H1 (cell line): ENCODE data around the gene POU2F1. TPM values are rescaled to one million over a fixed set of nuclear protein-coding genes. Genes with fewer than 3 reads are reported as not detected.

Source experiments
- CTCF ChIA-PET: fragments of 300-600 bp; sonication (Branson Sonifier 250); formaldehyde crosslinking; loops from one replicate; lab custom pipeline; 2021; ENCODE audit not compliant: partially characterized antibody; lab: Charles Lee
- POLR2A ChIA-PET: fragments of 300-600 bp; sonication (Branson Sonifier 250); formaldehyde crosslinking; loops from one replicate; lab custom pipeline; 2021; ENCODE audit warnings: inconsistent platforms; ENCODE audit not compliant: partially characterized antibody; lab: Charles Lee
- DNase-seq, 2 experiments: peaks; one replicate each; pipeline versions ENCODE4 v3.0.0 to v3.0.0-alpha.2; 2010 to 2022; ENCODE audit warnings: low spot score in 2 of 2, low read depth in 1 of 2, mixed read lengths in 1 of 2
- FAIRE-seq: peaks from 2 replicates; lab custom pipeline; 2011; peaks lifted over from hg19 to GRCh38; lab: Jason Lieb, UNC
- H2AFZ ChIP-seq: 2 replicates; pipeline ENCODE4 v1.8.1; 2012; ENCODE audit warnings: low read length, inconsistent platforms
- H2AK5ac ChIP-seq: 2 replicates; pipeline ENCODE4 v1.6.1; 2013; ENCODE audit warnings: low read depth, low read length
- H2BK120ac ChIP-seq: replicated peaks from 2 replicates; pipeline ENCODE3; 2013; ENCODE audit warnings: low read depth, low read length, inconsistent platforms
- H2BK12ac ChIP-seq: 2 replicates; pipeline ENCODE4 v1.6.1; 2013; ENCODE audit warnings: low read depth, low read length
- H2BK15ac ChIP-seq: 2 replicates; pipeline ENCODE4 v1.6.1; 2013; ENCODE audit warnings: low read length
- H2BK20ac ChIP-seq: 2 replicates; pipeline ENCODE4 v1.6.1; 2013; ENCODE audit warnings: low read length
- H2BK5ac ChIP-seq: 2 replicates; pipeline ENCODE4 v1.6.1; 2013; ENCODE audit warnings: low read depth, low read length
- H3K14ac ChIP-seq: 2 replicates; pipeline ENCODE4 v1.6.1; 2013; ENCODE audit warnings: inconsistent platforms; ENCODE audit not compliant: insufficient read length
- H3K18ac ChIP-seq: 2 replicates; pipeline ENCODE4 v1.6.1; 2013; ENCODE audit warnings: low read length; ENCODE audit errors: extremely low read depth
- H3K23ac ChIP-seq: 2 replicates; pipeline ENCODE4 v1.6.1; 2013; ENCODE audit warnings: inconsistent platforms; ENCODE audit not compliant: insufficient read length
- H3K23me2 ChIP-seq: 2 replicates; pipeline ENCODE4 v1.6.1; 2013; ENCODE audit warnings: low read depth, low read length
- H3K27ac ChIP-seq: 2 replicates; pipeline ENCODE4 v1.6.1; 2011; ENCODE audit warnings: low read depth, low read length, inconsistent platforms
- H3K27me3 ChIP-seq, 4 experiments: replicated peaks in 1 of 4; 1 replicate in 1 of 4; 2 replicates in 3 of 4; pipeline versions ENCODE4 v1.6.1 to v1.8.1; 2011 to 2013; ENCODE audit warnings: low read length in 3 of 4, mild to moderate bottlenecking in 3 of 4, inconsistent platforms in 2 of 4, mixed read lengths in 2 of 4, moderate library complexity in 1 of 4; ENCODE audit not compliant: control insufficient read depth in 3 of 4, insufficient read depth in 3 of 4; ENCODE audit errors: extremely low read depth in 1 of 4
- H3K36me3 ChIP-seq, 4 experiments: 2 replicates each; pipeline versions ENCODE4 v1.6.1 to v1.8.1; 2011 to 2013; ENCODE audit warnings: mild to moderate bottlenecking in 4 of 4, low read length in 3 of 4, moderate library complexity in 2 of 4, control low read depth in 1 of 4, inconsistent platforms in 1 of 4; ENCODE audit not compliant: insufficient read depth in 4 of 4, control insufficient read depth in 2 of 4
- H3K4ac ChIP-seq: replicated peaks from 2 replicates; pipeline ENCODE3; 2013; ENCODE audit warnings: low read length, low read depth, mixed read lengths, inconsistent platforms; ENCODE audit not compliant: insufficient read length
- H3K4me1 ChIP-seq, 4 experiments: replicated peaks in 1 of 4; 1 replicate in 1 of 4; 2 replicates in 3 of 4; pipeline versions ENCODE4 v1.6.1 to v1.8.1; 2011 to 2013; ENCODE audit warnings: low read length in 3 of 4, inconsistent platforms in 2 of 4, mixed read lengths in 1 of 4; ENCODE audit not compliant: insufficient read depth in 4 of 4, control insufficient read depth in 3 of 4
- H3K4me2 ChIP-seq, 2 experiments: 2 replicates each; pipeline versions ENCODE4 v1.6.1 to v1.8.1; 2011 to 2013; ENCODE audit warnings: low read depth in 2 of 2, low read length in 2 of 2, control low read depth in 1 of 2, inconsistent platforms in 1 of 2, mild to moderate bottlenecking in 1 of 2; ENCODE audit not compliant: insufficient read depth in 1 of 2
- H3K4me3 ChIP-seq, 4 experiments: fragments of 200-600, 300-600 bp in 1 of 4; sonication (generic), shearing (Covaris generic), sonication (Bioruptor Twin) in 1 of 4; 2 replicates each; pipeline versions ENCODE4 v1.5.1 to v1.8.1; 2011 to 2016; ENCODE audit warnings: low read length in 4 of 4, low read depth in 3 of 4, control low read depth in 2 of 4, inconsistent platforms in 2 of 4, mild to moderate bottlenecking in 2 of 4, mixed read lengths in 1 of 4, moderate library complexity in 1 of 4; ENCODE audit not compliant: insufficient read depth in 2 of 4; ENCODE audit errors: extremely low read depth in 1 of 4
- H3K56ac ChIP-seq: replicated peaks from 2 replicates; pipeline ENCODE3; 2013; ENCODE audit warnings: low read depth, mild to moderate bottlenecking, mixed read lengths, low read length, inconsistent platforms; ENCODE audit not compliant: insufficient read length
- H3K79me1 ChIP-seq: 2 replicates; pipeline ENCODE4 v1.6.1; 2013; ENCODE audit warnings: low read depth, low read length, control low read depth
- H3K79me2 ChIP-seq, 2 experiments: 2 replicates each; pipeline versions ENCODE4 v1.6.1 to v1.8.1; 2012 to 2013; ENCODE audit warnings: low read length in 2 of 2, mild to moderate bottlenecking in 2 of 2, inconsistent platforms in 1 of 2; ENCODE audit not compliant: insufficient read depth in 2 of 2, control insufficient read depth in 1 of 2
- H3K9ac ChIP-seq, 4 experiments: replicated peaks in 1 of 4; 1 replicate in 1 of 4; 2 replicates in 3 of 4; pipeline versions ENCODE4 v1.6.1 to v1.8.1; 2011 to 2013; ENCODE audit warnings: low read depth in 3 of 4, low read length in 3 of 4, control low read depth in 2 of 4, mild to moderate bottlenecking in 2 of 4, moderate library complexity in 2 of 4, inconsistent platforms in 1 of 4; ENCODE audit errors: extremely low read depth in 1 of 4
- H3K9me3 ChIP-seq, 2 experiments: 2 replicates each; pipeline versions ENCODE4 v1.6.1 to v1.8.1; 2012 to 2013; ENCODE audit warnings: mild to moderate bottlenecking in 2 of 2, moderate library complexity in 2 of 2, control low read depth in 1 of 2, inconsistent platforms in 1 of 2, low read depth in 1 of 2, low read length in 1 of 2, mixed read lengths in 1 of 2; ENCODE audit not compliant: insufficient read depth in 2 of 2
- H4K20me1 ChIP-seq, 2 experiments: replicated peaks in 1 of 2; 2 replicates each; pipeline versions ENCODE3 to v1.8.1; 2011 to 2013; ENCODE audit warnings: inconsistent platforms in 2 of 2, low read length in 2 of 2, mild to moderate bottlenecking in 1 of 2; ENCODE audit not compliant: insufficient read depth in 2 of 2, control insufficient read depth in 1 of 2
- H4K5ac ChIP-seq: 2 replicates; pipeline ENCODE4 v1.6.1; 2013; ENCODE audit warnings: low read length, low read depth, mixed read lengths, inconsistent platforms; ENCODE audit not compliant: insufficient read length
- H4K8ac ChIP-seq: 2 replicates; pipeline ENCODE4 v1.8.0; 2013; ENCODE audit warnings: mild to moderate bottlenecking, moderate library complexity, low read length, inconsistent platforms; ENCODE audit not compliant: insufficient read depth; ENCODE audit errors: extremely low read depth
- H4K91ac ChIP-seq: replicated peaks from 2 replicates; pipeline ENCODE3; 2013; ENCODE audit warnings: low read length, mixed read lengths, inconsistent platforms; ENCODE audit not compliant: insufficient read length
- ATF2 ChIP-seq: IDR thresholded peaks from 2 replicates; pipeline ENCODE4 v1.6.1; 2012; ENCODE audit warnings: low read length, inconsistent platforms
- FOSL1 ChIP-seq: IDR thresholded peaks from 2 replicates; pipeline ENCODE4 v1.6.1; 2011; ENCODE audit warnings: mild to moderate bottlenecking, low read depth, low read length, moderate library complexity; ENCODE audit not compliant: insufficient read depth
- KDM1A ChIP-seq: fragments of 200-600, 300-600 bp; sonication (generic); IDR thresholded peaks from 2 replicates; pipeline ENCODE4 v1.7.1; 2016; ENCODE audit warnings: mild to moderate bottlenecking, low read length, borderline replicate concordance
- POLR2AphosphoS5 ChIP-seq: IDR thresholded peaks from 2 replicates; pipeline ENCODE4 v1.6.1; 2011; ENCODE audit warnings: low read depth, low read length
- RNF2 ChIP-seq: fragments of 200-900, 300-1000 bp; sonication (generic); IDR thresholded peaks from 2 replicates; pipeline ENCODE4 v1.7.1; 2016; ENCODE audit warnings: borderline replicate concordance, low read depth, mild to moderate bottlenecking, antibody characterized with exemption, low read length; ENCODE audit not compliant: poor library complexity, severe bottlenecking; ENCODE audit errors: missing control alignments
- SP4 ChIP-seq: IDR thresholded peaks from 2 replicates; pipeline ENCODE4 v1.6.1; 2012; ENCODE audit warnings: low read length, inconsistent platforms
- SRF ChIP-seq: IDR thresholded peaks from 2 replicates; pipeline ENCODE4 v1.6.1; 2011; ENCODE audit warnings: mild to moderate bottlenecking, low read depth, low read length, moderate library complexity
- TCF12 ChIP-seq: IDR thresholded peaks from 2 replicates; pipeline ENCODE4 v1.6.1; 2011; ENCODE audit warnings: low read depth, mild to moderate bottlenecking, low read length
- TEAD4 ChIP-seq: IDR thresholded peaks from 2 replicates; pipeline ENCODE4 v1.6.1; 2012; ENCODE audit warnings: low read depth, low read length, inconsistent platforms, mixed read lengths
- USF2 ChIP-seq: IDR thresholded peaks from 2 replicates; pipeline ENCODE4 v1.6.1; 2011; ENCODE audit warnings: low read length, improper control_type of control experiment
- ZNF274 ChIP-seq: IDR thresholded peaks from 2 replicates; pipeline ENCODE4 v1.7.0; 2012; ENCODE audit warnings: low read length, borderline replicate concordance; ENCODE audit errors: extremely low read depth
- WGBS, 2 experiments: shearing (Covaris generic) in 1 of 2; methylation state at CpG; one replicate each; pipeline versions ENCODE4 v1.1.6 to v1.1.7; 2013 to 2015; ENCODE audit warnings: low lambda C conversion rate in 2 of 2, mixed read lengths in 2 of 2, inconsistent platforms in 1 of 2, low coverage in 1 of 2, missing lambda C conversion rate in 1 of 2; ENCODE audit not compliant: insufficient replicate concordance in 2 of 2, insufficient coverage in 1 of 2, insufficient read length in 1 of 2; ENCODE audit errors: extremely low coverage in 1 of 2, missing lambda C conversion rate in 1 of 2; 5-methylcytosine and 5-hydroxymethylcytosine counted together
- polyA plus RNA-seq, 7 experiments: library from polyadenylated mRNA; depleted of rRNA in 3 of 7; stranded (reverse) in 5 of 7; unstranded in 2 of 7; fragments of >200 nt in 5 of 7; fragments of 200-250 nt in 2 of 7; gene quantifications; 1 replicate in 5 of 7; 2 replicates in 1 of 7; 4 replicates in 1 of 7; pipeline versions ENCODE4 v1.2.1 to v1.2.3, GENCODE V29; 2011 to 2013; ENCODE audit warnings: missing spikeins in 2 of 7, mixed read lengths in 2 of 7
- total RNA-seq: library from RNA; stranded (reverse); fragmentation: NEBNext Ultra II Directional; extraction: Animal tissue kit (Norgen Biotek cat#: 25700); gene quantifications from 2 replicates; pipeline ENCODE4 v1.2.1, GENCODE V29; 2021

POU2F1 gene
- total and polyA plus RNA-seq, 2 of the 8 experiments (the other 6 are each of a cell fraction or from before 2014, with no cell fraction given), result 37.0 to 57.2 TPM

- no peak overlapping the region for H3K14ac ChIP-seq
- H2BK12ac ChIP-seq, result no peak overlapping the region
- H3K36me3 ChIP-seq, result no peaks in the 10 kb centered on the region
- H3K27ac ChIP-seq, result no peak overlapping the region
- H3K23ac ChIP-seq, result no peak overlapping the region
- ChIA-PET CTCF (interaction anchor here (1.1 to 1.9 kb wide), 2 partner anchors 29 to 146 kb away, joined by 3 to 6 read pairs; no protein-coding TSS in a partner anchor), POLR2A (interaction anchor here (4.4 kb wide), 1 partner anchor 42 kb away, joined by 26 read pairs; the partner anchor contains the start of gene POU2F1)
- H3K56ac ChIP-seq, result no peak overlapping the region
- H2BK15ac ChIP-seq, result no peak overlapping the region
- H3K9ac ChIP-seq, result no peak overlapping the region
- no peak overlapping the region for H2BK120ac ChIP-seq
- no peak overlapping the region for H3K4me3 ChIP-seq
- H3K4ac ChIP-seq, result no peak overlapping the region
- no peaks in the 10 kb centered on the region for H3K27me3 ChIP-seq
- peaks cover 6 to 13% of the 10 kb centered on the region in 2 experiments for H4K20me1 ChIP-seq
- H3K9me3 ChIP-seq, result no peaks in the 10 kb centered on the region
- no peak overlapping the region for H2BK20ac ChIP-seq
- no peak overlapping the region for H4K5ac ChIP-seq
- FAIRE-seq, result no peak
- DNase-seq, result no peak
- H3K79me2 ChIP-seq, result peaks cover 13 to 95% of the 10 kb centered on the region in 2 experiments
- peaks cover 0 to 1% (median under 1%) of the 10 kb centered on the region in 4 experiments; a peak in 4 of 7 replicates for H3K4me1 ChIP-seq
- no peak overlapping the region for H4K8ac ChIP-seq
- WGBS, 2 experiments, result 89% methylated on average over 8 of the region's 8 CpGs; no CpG with 5 or more reads in 1 of the 2 experiments
- no peak overlapping the region for H2AK5ac ChIP-seq
- H2AFZ ChIP-seq, result no peak overlapping the region
- no peak overlapping the region for H2BK5ac ChIP-seq
- H3K4me2 ChIP-seq, result no peak overlapping the region
- 0 out of 2 replicates have a peak, but pooled peaks cover 3% of the 10 kb centered on the region for H3K79me1 ChIP-seq
- no peaks in the 10 kb centered on the region for H3K23me2 ChIP-seq
- H4K91ac ChIP-seq, result no peak overlapping the region
- H3K18ac ChIP-seq, result no peak overlapping the region
- TF ChIP-seq SRF (no peak), FOSL1 (no peak), USF2 (no peak), RNF2 (no peak), POLR2AphosphoS5 (no peak), KDM1A (no peak), ZNF274 (no peak), TEAD4 (no peak), SP4 (no peak), ATF2 (no peak), TCF12 (no peak)
Observed at GRCh38 chr1:167263344-167263743, 42.7 kb downstream of the POU2F1 start.
